GM12878 (cell line): Measurements from ENCODE around the gene ASCC1. TPM values are rescaled to one million over a fixed set of nuclear protein-coding genes. Genes with fewer than 3 reads are reported as not detected.

ENCODE experiments used
- BCLAF1 ChIP-seq: fragments of 450-650 bp; IDR thresholded peaks from 2 replicates; pipeline ENCODE4 v1.6.1; 2017; ENCODE audit warnings: antibody characterized with exemption, mild to moderate bottlenecking, moderate library complexity
- BRCA1 ChIP-seq: IDR thresholded peaks from 2 replicates; pipeline ENCODE4 v1.6.1; 2011; ENCODE audit warnings: low read depth, low read length, improper control_type of control experiment
- CEBPZ ChIP-seq: fragments of 150-350 bp; IDR thresholded peaks from 2 replicates; pipeline ENCODE4 v1.6.1; 2016; ENCODE audit warnings: low read depth, low read length
- ELK1 ChIP-seq: IDR thresholded peaks from 2 replicates; pipeline ENCODE4 v1.6.1; 2012; ENCODE audit warnings: low read depth, low read length, improper control_type of control experiment
- HDAC2 ChIP-seq: fragments of 200-600 bp; sonication (generic); IDR thresholded peaks from 2 replicates; pipeline ENCODE4 v1.6.1; 2017
- HDGF ChIP-seq: fragments of 450-650 bp; IDR thresholded peaks from 2 replicates; pipeline ENCODE4 v1.6.1; 2016; ENCODE audit warnings: antibody characterized with exemption
- IKZF2 ChIP-seq, 2 experiments: fragments of 450-650 bp; IDR thresholded peaks; 2 replicates each; pipeline ENCODE4 v1.6.1; 2017; ENCODE audit warnings: mild to moderate bottlenecking in 2 of 2, moderate library complexity in 2 of 2
- JUND ChIP-seq: IDR thresholded peaks from 2 replicates; pipeline ENCODE4 v1.6.1; 2012; ENCODE audit warnings: low read depth, mild to moderate bottlenecking, low read length, improper control_type of control experiment, moderate library complexity
- KAT2A ChIP-seq: conservative IDR thresholded peaks from 2 replicates; pipeline ENCODE4 v1.6.1; 2011; ENCODE audit warnings: low read depth, low read length; ENCODE audit not compliant: control insufficient read depth
- KLF5 ChIP-seq: fragments of 450-650 bp; IDR thresholded peaks from 2 replicates; pipeline ENCODE4 v1.6.1; 2014; ENCODE audit warnings: mild to moderate bottlenecking; ENCODE audit not compliant: partially characterized antibody
- NFYB ChIP-seq: IDR thresholded peaks from 2 replicates; pipeline ENCODE4 v1.6.1; 2011; ENCODE audit warnings: low read depth, mild to moderate bottlenecking, low read length, improper control_type of control experiment, moderate library complexity; ENCODE audit not compliant: insufficient read depth
- POLR2A ChIP-seq: IDR thresholded peaks from 2 replicates; pipeline ENCODE4 v1.6.1; 2011; ENCODE audit warnings: low read depth, mild to moderate bottlenecking, low read length
- RB1 ChIP-seq: fragments of 450-650 bp; formaldehyde crosslinking; IDR thresholded peaks from 2 replicates; pipeline ENCODE4 v1.6.1; 2017; ENCODE audit warnings: mild to moderate bottlenecking, borderline replicate concordance
- RELB ChIP-seq: fragments of 450-650 bp; IDR thresholded peaks from 2 replicates; pipeline ENCODE4 v1.6.1; 2017; ENCODE audit warnings: low read depth, mild to moderate bottlenecking, moderate library complexity
- SKIL ChIP-seq: fragments of 450-650 bp; IDR thresholded peaks from 2 replicates; pipeline ENCODE4 v1.6.1; 2017; ENCODE audit warnings: mild to moderate bottlenecking, low read depth, inconsistent platforms; ENCODE audit not compliant: poor library complexity, severe bottlenecking
- SUZ12 ChIP-seq: fragments of 200-600 bp; sonication (generic); IDR thresholded peaks from one replicate; pipeline ENCODE4 v1.6.1; 2018; ENCODE audit warnings: antibody characterized with exemption, mild to moderate bottlenecking; ENCODE audit not compliant: unreplicated experiment
- TCF12 ChIP-seq: IDR thresholded peaks from 2 replicates; pipeline ENCODE4 v1.6.1; 2011; ENCODE audit warnings: low read depth, mild to moderate bottlenecking, low read length
- ZNF207 ChIP-seq: fragments of 450-650 bp; IDR thresholded peaks from 2 replicates; pipeline ENCODE4 v1.6.1; 2014; ENCODE audit warnings: antibody characterized with exemption, mild to moderate bottlenecking, borderline replicate concordance
- ZNF24 ChIP-seq: fragments of 450-650 bp; IDR thresholded peaks from 2 replicates; pipeline ENCODE4 v1.6.1; 2017; ENCODE audit warnings: antibody characterized with exemption, mild to moderate bottlenecking
- ZNF274 ChIP-seq: IDR thresholded peaks from one replicate; pipeline ENCODE4 v1.8.0; 2011; ENCODE audit not compliant: insufficient read length, insufficient read depth
- polyA plus RNA-seq, 11 experiments: library from polyadenylated mRNA; depleted of rRNA in 4 of 11; unstranded in 6 of 11; stranded (reverse) in 5 of 11; fragments of >200 nt; fragmentation: Nextera tagmentation in 4 of 11; fragmentation: Illumina TruSeq in 1 of 11; extraction: Ambion mirVana in 4 of 11; extraction: Trizol in 1 of 11; gene quantifications; 1 replicate in 1 of 11; 2 replicates in 10 of 11; pipeline versions ENCODE4 v1.2.1 to v1.2.3, GENCODE V29; 2011 to 2016; ENCODE audit warnings: inconsistent platforms in 2 of 11, missing spikeins in 2 of 11, low read depth in 1 of 11
- total RNA-seq, 4 experiments: library from RNA; depleted of rRNA in 3 of 4; stranded (reverse); fragments of >200 nt in 3 of 4; fragmentation: Illumina TruSeq in 1 of 4; extraction: Trizol in 1 of 4; gene quantifications; 2 replicates each; pipeline versions ENCODE4 v1.2.1 to v1.2.3, GENCODE V29; 2013 to 2021

Gene ASCC1
- total and polyA plus RNA-seq, 10 of the 15 experiments (the other 5 are each of a cell fraction or from before 2014, with no cell fraction given): 23.3 to 80.6 (median 42.8) TPM

- TF ChIP-seq CEBPZ (no peak), HDAC2 (no peak), POLR2A (no peak), ZNF274 (no peak), RELB (no peak), RB1 (no peak), KLF5 (no peak), SUZ12 (no peak), KAT2A (no peak), ZNF207 (no peak), SKIL (no peak), TCF12 (no peak), BCLAF1 (no peak), BRCA1 (no peak), NFYB (no peak), JUND (no peak), HDGF (no peak), ZNF24 (no peak), ELK1 (no peak), IKZF2 (IDR thresholded peaks at IDR 0.05) (peak in 1 of 2 experiments; percentile 32; a peak in 1 of 4 replicates)
These were observed 42.3 kb downstream of the ASCC1 start (continued) for GRCh38 chr10:72173619-72174296.
